OCI-LY7 (cell line): ENCODE measurements around the gene FAM229A.

Source experiments
- CTCF ChIP-seq: fragments of 200-600 bp; sonication (generic); conservative IDR thresholded peaks from 2 replicates; pipeline ENCODE4 v1.5.1; 2014; ENCODE audit warnings: mild to moderate bottlenecking, antibody characterized with exemption, low read length, moderate library complexity, mixed read lengths
- EZH2phosphoT487 ChIP-seq: fragments of 200-600 bp; sonication (generic); IDR thresholded peaks from 2 replicates; pipeline ENCODE4 v1.6.1; 2018; ENCODE audit warnings: low read depth, borderline replicate concordance, mild to moderate bottlenecking, mixed run types, antibody characterized with exemption, low read length, moderate library complexity, mixed read lengths

DNA sequence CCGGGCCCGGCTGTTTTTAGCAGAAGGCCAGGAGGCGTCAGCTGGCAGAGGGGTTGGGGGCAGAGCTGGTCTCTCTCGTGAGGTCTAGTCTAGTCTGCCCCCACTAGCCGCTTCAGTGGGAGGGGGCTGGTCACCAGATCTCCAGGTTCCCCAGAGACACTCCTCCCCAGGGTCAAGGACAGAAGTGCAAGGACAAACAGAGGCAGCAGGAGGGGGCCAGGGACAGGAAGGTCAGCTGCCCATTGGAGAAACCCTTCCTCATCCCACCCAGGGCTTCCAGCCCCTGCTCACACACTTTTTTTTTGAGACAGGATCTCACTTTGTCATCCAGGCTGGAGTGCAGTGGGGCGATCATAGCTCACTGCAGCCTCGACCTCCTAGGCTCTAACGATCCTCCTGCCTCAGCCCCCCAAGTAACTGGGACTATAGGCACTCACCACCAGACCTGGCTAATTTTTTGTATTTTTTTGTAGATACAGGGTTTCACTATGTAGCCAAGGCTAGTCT, 10.0 kb downstream of the FAM229A start:
- TF ChIP-seq CTCF (no peak), EZH2phosphoT487 (no peak)
